ENCODE results near the gene SPIN1. TPM values are rescaled to one million over a fixed set of nuclear protein-coding genes. Genes with fewer than 3 reads are reported as not detected.
"Not testable (repeated sequence)": the region's sequence is repeated elsewhere in the genome, so short reads cannot be mapped to it uniquely, and the experiment has no call there.

The SPIN1 gene
- total and polyA plus RNA-seq, 2 experiments from 2014 or later: 58.4 to 95.3 TPM

DNA sequence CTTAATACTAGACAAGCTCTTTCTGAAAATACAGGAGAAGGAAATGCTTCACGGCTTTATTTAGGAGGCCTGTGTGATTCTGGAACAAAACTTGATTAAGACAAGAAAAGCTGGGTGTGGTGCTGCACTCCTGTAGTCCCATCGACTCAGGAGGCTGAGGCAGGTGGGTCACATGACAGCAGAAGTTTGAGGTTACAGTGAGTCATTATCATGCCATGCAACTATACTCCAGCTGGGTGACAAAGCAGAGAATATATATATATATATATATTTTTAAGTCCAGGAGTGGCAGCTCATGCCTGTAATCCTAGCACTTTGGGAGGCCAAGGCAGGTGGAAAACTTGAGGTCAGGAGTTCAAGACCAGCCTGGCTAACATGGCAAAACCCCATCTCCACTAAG lies 33.1 kb upstream of the SPIN1 start:
- peak; percentile 28 for DNase-seq
- H3K4me2 ChIP-seq (ENCODE audit: unreplicated experiment): no peak overlapping the region
- in situ Hi-C loops (cut with MboI): no loop called here
- no peak overlapping the region for H3K4me3 ChIP-seq
- WGBS, 2 experiments (ENCODE audit: low coverage in 1 of 2, low lambda C conversion rate in 2 of 2, missing lambda C conversion rate in 2 of 2): 60 to 68% methylated on average over 2 of the region's 2 CpGs
- H4K20me1 ChIP-seq (ENCODE audit: insufficient read depth): no peaks in the 10 kb centered on the region
- H3F3A ChIP-seq (ENCODE audit: insufficient read depth): no peaks in the 10 kb centered on the region
- H3K9me2 ChIP-seq (ENCODE audit: insufficient read depth): no peaks in the 10 kb centered on the region
- no peak overlapping the region for H3K9ac ChIP-seq
- H3K36me3 ChIP-seq (ENCODE audit: low read depth): no peaks in the 10 kb centered on the region
- no peaks in the 10 kb centered on the region for H3K27me3 ChIP-seq (replicated peaks; ENCODE audit: insufficient read depth)
- no peaks in the 10 kb centered on the region for H3K4me1 ChIP-seq (ENCODE audit: insufficient read depth)
- no peak overlapping the region for H3K27ac ChIP-seq
- H3K9me3 ChIP-seq (ENCODE audit: low read depth): no peaks in the 10 kb centered on the region
- TF ChIP-seq EZH2 (IDR thresholded peaks at IDR 0.05; ENCODE audit: insufficient read depth, poor library complexity, severe bottlenecking): no peak
- TF ChIP-seq EZH2phosphoT487 (IDR thresholded peaks at IDR 0.05; ENCODE audit: insufficient read depth, low read depth): no peak
- no peak overlapping the region for H2AFZ ChIP-seq
- no peaks in the 10 kb centered on the region for H3K79me2 ChIP-seq (ENCODE audit: insufficient read depth)

DNA sequence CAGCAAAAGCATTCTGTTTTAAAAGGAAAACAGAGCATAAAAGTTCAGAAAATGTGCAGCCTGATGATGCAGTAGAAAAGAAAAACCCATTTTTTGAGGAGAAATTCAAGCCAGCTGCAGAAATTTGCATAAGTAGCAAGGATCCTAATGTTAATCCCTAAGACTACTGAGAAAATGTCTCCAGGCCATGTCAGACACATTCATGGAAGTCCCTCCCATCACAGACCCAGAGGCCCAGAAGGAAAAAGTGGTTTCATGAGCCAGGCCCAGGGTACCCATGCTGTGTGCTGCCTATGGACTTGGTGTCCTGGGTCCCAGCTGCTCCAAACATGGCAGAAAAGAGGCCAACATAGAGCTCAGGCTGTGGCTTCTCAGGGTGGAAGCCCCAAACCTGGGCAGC lies 31.0 kb upstream of the SPIN1 start:
- H3K4me2 ChIP-seq (ENCODE audit: unreplicated experiment); DNase-seq; H3K27me3 ChIP-seq (replicated peaks; ENCODE audit: insufficient read depth); H3K9me3 ChIP-seq (ENCODE audit: low read depth); H3K4me1 ChIP-seq (ENCODE audit: insufficient read depth); H3F3A ChIP-seq (ENCODE audit: insufficient read depth); H3K9me2 ChIP-seq (ENCODE audit: insufficient read depth); H3K79me2 ChIP-seq (ENCODE audit: insufficient read depth); H3K36me3 ChIP-seq (ENCODE audit: low read depth); H3K4me3 ChIP-seq; in situ Hi-C loops (cut with MboI); H3K27ac ChIP-seq; H3K9ac ChIP-seq; H2AFZ ChIP-seq; H4K20me1 ChIP-seq (ENCODE audit: insufficient read depth): not testable (repeated sequence)

DNA sequence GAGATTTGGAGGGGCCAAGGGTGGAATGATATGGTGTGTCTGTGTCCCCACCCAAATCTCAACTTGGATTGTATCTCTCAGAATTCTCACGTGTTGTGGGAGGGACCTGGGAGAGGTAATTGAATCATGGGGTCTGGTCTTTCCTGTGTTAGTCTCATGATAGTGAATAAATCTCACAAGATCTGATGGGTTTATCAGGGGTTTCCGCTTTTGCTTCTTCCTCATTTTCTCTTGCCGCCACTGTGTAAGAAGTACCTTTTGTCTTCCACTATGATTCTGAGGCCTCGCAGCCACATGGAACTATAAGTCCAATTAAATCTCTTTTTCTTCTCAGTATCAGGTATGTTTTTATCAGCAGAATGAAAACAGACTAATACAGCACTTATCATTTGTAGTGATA lies 29.5 kb upstream of the SPIN1 start:
- Histone ChIP-seq H2AFZ (no peak overlapping the region), H4K20me1 (ENCODE audit: insufficient read depth) (no peaks in the 10 kb centered on the region), H3K9ac (no peak overlapping the region), H3K4me1 (ENCODE audit: insufficient read depth) (no peaks in the 10 kb centered on the region), H3K27ac (no peak overlapping the region), H3K9me2 (ENCODE audit: insufficient read depth) (no peaks in the 10 kb centered on the region), H3K36me3 (ENCODE audit: low read depth) (no peaks in the 10 kb centered on the region), H3K79me2 (ENCODE audit: insufficient read depth) (no peaks in the 10 kb centered on the region), H3K4me2 (ENCODE audit: unreplicated experiment) (no peak overlapping the region), H3K27me3 (replicated peaks; ENCODE audit: insufficient read depth) (no peaks in the 10 kb centered on the region), H3F3A (ENCODE audit: insufficient read depth) (no peaks in the 10 kb centered on the region), H3K9me3 (ENCODE audit: low read depth) (no peaks in the 10 kb centered on the region), H3K4me3 (no peak overlapping the region)
- TF ChIP-seq EZH2 (IDR thresholded peaks at IDR 0.05; ENCODE audit: insufficient read depth, poor library complexity, severe bottlenecking) (no peak), EZH2phosphoT487 (IDR thresholded peaks at IDR 0.05; ENCODE audit: insufficient read depth, low read depth) (no peak)
- WGBS, 2 experiments (ENCODE audit: low coverage in 1 of 2, low lambda C conversion rate in 2 of 2, missing lambda C conversion rate in 2 of 2): 70 to 77% methylated on average over 4 of the region's 4 CpGs
- in situ Hi-C loops (cut with MboI): no loop called here
- no peak for DNase-seq

DNA sequence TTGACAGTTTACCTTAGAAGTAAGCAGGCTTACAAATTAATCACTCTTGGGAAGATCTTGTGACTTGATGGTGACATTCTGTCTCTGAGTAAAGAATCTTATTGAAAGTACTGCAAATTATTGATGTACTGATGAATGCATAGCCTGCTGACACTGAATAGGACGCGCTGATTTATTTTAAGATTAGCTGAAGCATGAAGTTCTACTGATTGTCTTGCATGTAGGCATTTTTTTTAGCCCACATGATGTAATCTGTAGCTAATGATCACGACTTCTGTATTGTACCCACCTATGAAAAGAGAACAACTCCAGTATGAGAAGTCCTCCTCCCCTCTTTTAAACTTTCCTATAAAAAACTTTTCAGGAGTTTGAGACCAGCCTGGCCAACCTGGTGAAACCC lies 28.3 kb upstream of the SPIN1 start:
- Histone ChIP-seq H3F3A (ENCODE audit: insufficient read depth) (no peaks in the 10 kb centered on the region), H3K79me2 (ENCODE audit: insufficient read depth) (no peaks in the 10 kb centered on the region), H3K4me2 (ENCODE audit: unreplicated experiment) (no peak overlapping the region), H3K27me3 (replicated peaks; ENCODE audit: insufficient read depth) (no peaks in the 10 kb centered on the region; the same call in 1 of the 2 replicates), H3K4me3 (no peak overlapping the region), H3K9ac (no peak overlapping the region), H4K20me1 (ENCODE audit: insufficient read depth) (no peaks in the 10 kb centered on the region), H3K9me3 (ENCODE audit: low read depth) (no peaks in the 10 kb centered on the region), H2AFZ (no peak overlapping the region), H3K36me3 (ENCODE audit: low read depth) (no peaks in the 10 kb centered on the region), H3K9me2 (ENCODE audit: insufficient read depth) (no peaks in the 10 kb centered on the region), H3K4me1 (ENCODE audit: insufficient read depth) (no peaks in the 10 kb centered on the region), H3K27ac (no peak overlapping the region)
- no peak for TF ChIP-seq EZH2 (IDR thresholded peaks at IDR 0.05; ENCODE audit: insufficient read depth, poor library complexity, severe bottlenecking)
- in situ Hi-C loops (cut with MboI): no loop called here
- no peak for DNase-seq
- WGBS, 2 experiments (ENCODE audit: low coverage in 1 of 2, low lambda C conversion rate in 2 of 2, missing lambda C conversion rate in 2 of 2): 63 to 78% methylated on average over 3 of the region's 3 CpGs

DNA sequence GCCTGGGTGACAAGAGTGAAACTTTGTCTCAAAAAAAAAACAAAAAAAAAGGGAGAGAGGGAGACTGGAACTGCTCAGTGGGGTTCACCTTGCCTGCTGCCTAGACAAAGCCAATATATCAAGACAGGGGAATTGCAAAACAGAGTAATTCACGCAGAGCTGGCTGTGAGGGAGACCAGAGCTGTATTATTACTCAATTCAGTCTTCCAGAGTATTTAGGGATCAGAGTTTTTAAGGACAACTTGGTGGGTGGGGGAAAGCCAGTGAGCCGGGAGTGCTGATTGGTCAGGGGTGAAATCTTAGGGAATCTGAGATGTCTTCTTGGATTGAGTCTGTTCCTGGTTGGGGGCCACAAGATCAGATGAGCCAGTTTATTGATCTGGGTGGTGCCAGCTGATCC lies 25.6 kb upstream of the SPIN1 start:
- WGBS, 2 experiments (ENCODE audit: low coverage in 1 of 2, low lambda C conversion rate in 2 of 2, missing lambda C conversion rate in 2 of 2): 47 to 52% methylated on average over 2 of the region's 2 CpGs
- H3K4me3 ChIP-seq: no peak overlapping the region
- TF ChIP-seq EZH2 (IDR thresholded peaks at IDR 0.05; ENCODE audit: insufficient read depth, poor library complexity, severe bottlenecking) (no peak), EZH2phosphoT487 (IDR thresholded peaks at IDR 0.05; ENCODE audit: insufficient read depth, low read depth) (no peak)
- H3K9me2 ChIP-seq (ENCODE audit: insufficient read depth): no peaks in the 10 kb centered on the region
- H3K27me3 ChIP-seq (replicated peaks; ENCODE audit: insufficient read depth): no peaks in the 10 kb centered on the region; the same call in 1 of the 2 replicates
- no peak overlapping the region for H2AFZ ChIP-seq
- H3K4me2 ChIP-seq (ENCODE audit: unreplicated experiment): no peak overlapping the region
- no peaks in the 10 kb centered on the region for H3K4me1 ChIP-seq (ENCODE audit: insufficient read depth)
- no peaks in the 10 kb centered on the region for H3F3A ChIP-seq (ENCODE audit: insufficient read depth)
- no peaks in the 10 kb centered on the region for H3K36me3 ChIP-seq (ENCODE audit: low read depth)
- DNase-seq: no peak
- H3K79me2 ChIP-seq (ENCODE audit: insufficient read depth): no peaks in the 10 kb centered on the region
- H3K9me3 ChIP-seq (ENCODE audit: low read depth): no peaks in the 10 kb centered on the region
- no peaks in the 10 kb centered on the region for H4K20me1 ChIP-seq (ENCODE audit: insufficient read depth)
- no peak overlapping the region for H3K27ac ChIP-seq
- in situ Hi-C loops (cut with MboI): no loop called here
- no peak overlapping the region for H3K9ac ChIP-seq

Measured in GM23248 (cell line).